ENCODE measurements around the gene ASCL5. TPM values are rescaled to one million over a fixed set of nuclear protein-coding genes. Genes with fewer than 3 reads are reported as not detected.

Gene ASCL5
- polyA plus RNA-seq, 1 donor (not counting 4 experiments of a cell fraction or from before 2014, with no cell fraction given) = not detected

GRCh38 chr1:201169203-201169602, 42.2 kb upstream of the ASCL5 start:
- H4K20me1 ChIP-seq (ENCODE audit: control insufficient read depth, extremely low read depth, insufficient read depth, low read length) = no peaks in the 10 kb centered on the region
- H3K9me3 ChIP-seq (ENCODE audit: control insufficient read depth, low read depth, low read length) = no peaks in the 10 kb centered on the region
- no peaks in the 10 kb centered on the region for H3K9me1 ChIP-seq (ENCODE audit: control insufficient read depth, extremely low read depth, insufficient read depth, low read length)
- no peak overlapping the region for H3K9ac ChIP-seq (ENCODE audit: control insufficient read depth, extremely low read depth, insufficient read depth, low read length)
- no peaks in the 10 kb centered on the region for H3K36me3 ChIP-seq (ENCODE audit: control insufficient read depth in 2 of 2, extremely low read depth in 1 of 2, insufficient read depth in 2 of 2, low read length in 2 of 2)
- H3K79me2 ChIP-seq (ENCODE audit: control insufficient read depth, insufficient read depth, low read length) = no peaks in the 10 kb centered on the region
- H3K4me1 ChIP-seq (ENCODE audit: control insufficient read depth, extremely low read depth, insufficient read depth, low read length) = peaks cover 23% of the 10 kb centered on the region
- DNase-seq (ENCODE audit: low read depth, low spot score) = no peak
- H3K27me3 ChIP-seq (ENCODE audit: control insufficient read depth, extremely low read depth, insufficient read depth, low read length) = peaks cover 3% of the 10 kb centered on the region
- no peak overlapping the region for H2AFZ ChIP-seq (ENCODE audit: control insufficient read depth, low read length)
- H3K27ac ChIP-seq (ENCODE audit: control insufficient read depth, insufficient read depth, low read length) = no peak overlapping the region
- dilution Hi-C loops (cut with MboI; ENCODE audit: extremely low pct_ligation_motif_present, low sequenced_read_pairs) = no loop called here
- H3K4me3 ChIP-seq (ENCODE audit: control insufficient read depth in 2 of 3, extremely low read depth in 1 of 3, insufficient read depth in 2 of 3, low read depth in 1 of 3, low read length in 3 of 3) = no peak overlapping the region
- FAIRE-seq = no peak
- TF ChIP-seq EZH2 (IDR thresholded peaks at IDR 0.05; ENCODE audit: low read length) = no peak
- TF ChIP-seq, protein P1, sequence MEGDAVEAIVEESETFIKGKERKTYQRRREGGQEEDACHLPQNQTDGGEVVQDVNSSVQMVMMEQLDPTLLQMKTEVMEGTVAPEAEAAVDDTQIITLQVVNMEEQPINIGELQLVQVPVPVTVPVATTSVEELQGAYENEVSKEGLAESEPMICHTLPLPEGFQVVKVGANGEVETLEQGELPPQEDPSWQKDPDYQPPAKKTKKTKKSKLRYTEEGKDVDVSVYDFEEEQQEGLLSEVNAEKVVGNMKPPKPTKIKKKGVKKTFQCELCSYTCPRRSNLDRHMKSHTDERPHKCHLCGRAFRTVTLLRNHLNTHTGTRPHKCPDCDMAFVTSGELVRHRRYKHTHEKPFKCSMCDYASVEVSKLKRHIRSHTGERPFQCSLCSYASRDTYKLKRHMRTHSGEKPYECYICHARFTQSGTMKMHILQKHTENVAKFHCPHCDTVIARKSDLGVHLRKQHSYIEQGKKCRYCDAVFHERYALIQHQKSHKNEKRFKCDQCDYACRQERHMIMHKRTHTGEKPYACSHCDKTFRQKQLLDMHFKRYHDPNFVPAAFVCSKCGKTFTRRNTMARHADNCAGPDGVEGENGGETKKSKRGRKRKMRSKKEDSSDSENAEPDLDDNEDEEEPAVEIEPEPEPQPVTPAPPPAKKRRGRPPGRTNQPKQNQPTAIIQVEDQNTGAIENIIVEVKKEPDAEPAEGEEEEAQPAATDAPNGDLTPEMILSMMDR (optimal IDR thresholded peaks at IDR 0.05 in 1 of 3, IDR thresholded peaks at IDR 0.05 in 1 of 3, conservative IDR thresholded peaks at IDR 0.05 in 1 of 3; ENCODE audit: extremely low read depth in 1 of 3, insufficient read depth in 2 of 3, low read length in 3 of 3) = no peak
- H3K4me2 ChIP-seq (ENCODE audit: control insufficient read depth, extremely low read depth, insufficient read depth, low read depth, low read length) = no peak overlapping the region

- no peak overlapping the region for H3K4me2 ChIP-seq (ENCODE audit: control insufficient read depth, extremely low read depth, insufficient read depth, low read depth, low read length)
These were observed 40.3 kb upstream of the ASCL5 start for GRCh38 chr1:201167041-201167991.

More at GRCh38 chr1:201167041-201167991, 40.3 kb upstream of the ASCL5 start:
- Histone ChIP-seq H3K9me1 (ENCODE audit: control insufficient read depth, extremely low read depth, insufficient read depth, low read length) (no peaks in the 10 kb centered on the region), H3K36me3 (ENCODE audit: control insufficient read depth in 2 of 2, extremely low read depth in 1 of 2, insufficient read depth in 2 of 2, low read length in 2 of 2) (no peaks in the 10 kb centered on the region), H2AFZ (ENCODE audit: control insufficient read depth, low read length) (no peak overlapping the region), H3K9ac (ENCODE audit: control insufficient read depth, extremely low read depth, insufficient read depth, low read length) (no peak overlapping the region), H3K4me1 (ENCODE audit: control insufficient read depth, extremely low read depth, insufficient read depth, low read length) (peaks cover 18% of the 10 kb centered on the region), H4K20me1 (ENCODE audit: control insufficient read depth, extremely low read depth, insufficient read depth, low read length) (no peaks in the 10 kb centered on the region), H3K79me2 (ENCODE audit: control insufficient read depth, insufficient read depth, low read length) (no peaks in the 10 kb centered on the region), H3K9me3 (ENCODE audit: control insufficient read depth, low read depth, low read length) (no peaks in the 10 kb centered on the region), H3K27ac (ENCODE audit: control insufficient read depth, insufficient read depth, low read length) (no peak overlapping the region), H3K4me3 (ENCODE audit: control insufficient read depth in 2 of 3, extremely low read depth in 1 of 3, insufficient read depth in 2 of 3, low read depth in 1 of 3, low read length in 3 of 3) (no peak overlapping the region), H3K27me3 (ENCODE audit: control insufficient read depth, extremely low read depth, insufficient read depth, low read length) (peaks cover 3% of the 10 kb centered on the region)
- no peak for DNase-seq (ENCODE audit: low read depth, low spot score)
- TF ChIP-seq, protein P1 (optimal IDR thresholded peaks at IDR 0.05 in 1 of 3, IDR thresholded peaks at IDR 0.05 in 1 of 3, conservative IDR thresholded peaks at IDR 0.05 in 1 of 3; ENCODE audit: extremely low read depth in 1 of 3, insufficient read depth in 2 of 3, low read length in 3 of 3) = no peak
- TF ChIP-seq EZH2 (IDR thresholded peaks at IDR 0.05; ENCODE audit: low read length) = no peak
- no peak for FAIRE-seq
- dilution Hi-C loops (cut with MboI; ENCODE audit: extremely low pct_ligation_motif_present, low sequenced_read_pairs) = no loop called here
